ENCODE measurements around the gene VPS8. TPM values are rescaled to one million over a fixed set of nuclear protein-coding genes. Genes with fewer than 3 reads are reported as not detected.

VPS8 gene
- total RNA-seq, 1 donor from 2014 or later, result 83.9 TPM

- intact Hi-C loops (cut with micrococcal nuclease), result no loop called here
- H3K4me1 ChIP-seq, result peaks cover 60% of the 10 kb centered on the region
- no peak overlapping the region for H3K4me3 ChIP-seq
- DNase-seq, result no peak
- no peaks in the 10 kb centered on the region for H3K27me3 ChIP-seq (ENCODE audit: low read depth)
- H3K27ac ChIP-seq (replicated peaks), result no peak overlapping the region
- peaks cover 47% of the 10 kb centered on the region for H3K36me3 ChIP-seq
- TF ChIP-seq, protein P1, sequence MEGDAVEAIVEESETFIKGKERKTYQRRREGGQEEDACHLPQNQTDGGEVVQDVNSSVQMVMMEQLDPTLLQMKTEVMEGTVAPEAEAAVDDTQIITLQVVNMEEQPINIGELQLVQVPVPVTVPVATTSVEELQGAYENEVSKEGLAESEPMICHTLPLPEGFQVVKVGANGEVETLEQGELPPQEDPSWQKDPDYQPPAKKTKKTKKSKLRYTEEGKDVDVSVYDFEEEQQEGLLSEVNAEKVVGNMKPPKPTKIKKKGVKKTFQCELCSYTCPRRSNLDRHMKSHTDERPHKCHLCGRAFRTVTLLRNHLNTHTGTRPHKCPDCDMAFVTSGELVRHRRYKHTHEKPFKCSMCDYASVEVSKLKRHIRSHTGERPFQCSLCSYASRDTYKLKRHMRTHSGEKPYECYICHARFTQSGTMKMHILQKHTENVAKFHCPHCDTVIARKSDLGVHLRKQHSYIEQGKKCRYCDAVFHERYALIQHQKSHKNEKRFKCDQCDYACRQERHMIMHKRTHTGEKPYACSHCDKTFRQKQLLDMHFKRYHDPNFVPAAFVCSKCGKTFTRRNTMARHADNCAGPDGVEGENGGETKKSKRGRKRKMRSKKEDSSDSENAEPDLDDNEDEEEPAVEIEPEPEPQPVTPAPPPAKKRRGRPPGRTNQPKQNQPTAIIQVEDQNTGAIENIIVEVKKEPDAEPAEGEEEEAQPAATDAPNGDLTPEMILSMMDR (IDR thresholded peaks at IDR 0.05; ENCODE audit: borderline replicate concordance), result no peak
- no peaks in the 10 kb centered on the region for H3K9me3 ChIP-seq (replicated peaks)
Measured at GRCh38 chr3:184827572-184827971, 15.6 kb downstream of the VPS8 start.

DNA sequence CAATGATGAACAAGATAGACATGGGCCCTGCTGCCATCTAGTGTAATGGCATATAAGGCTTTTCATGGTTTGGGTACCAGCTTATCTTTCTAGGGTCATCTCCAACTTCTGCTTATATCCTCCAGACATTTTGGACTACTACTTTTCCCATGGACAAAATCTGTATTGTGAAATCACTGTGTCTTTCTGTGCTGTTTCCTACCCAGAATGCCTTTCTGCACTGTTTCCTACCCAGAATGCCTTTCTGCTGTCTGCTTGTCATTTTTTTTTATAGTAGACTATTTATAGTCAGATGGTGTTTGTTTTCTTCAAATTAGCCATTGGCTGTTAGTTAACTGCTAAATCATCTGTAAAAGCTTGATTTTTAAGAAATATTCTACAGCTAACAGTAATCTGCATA lies 20.1 kb downstream of the VPS8 start:
- no peak overlapping the region for H3K27ac ChIP-seq (replicated peaks)

DNA sequence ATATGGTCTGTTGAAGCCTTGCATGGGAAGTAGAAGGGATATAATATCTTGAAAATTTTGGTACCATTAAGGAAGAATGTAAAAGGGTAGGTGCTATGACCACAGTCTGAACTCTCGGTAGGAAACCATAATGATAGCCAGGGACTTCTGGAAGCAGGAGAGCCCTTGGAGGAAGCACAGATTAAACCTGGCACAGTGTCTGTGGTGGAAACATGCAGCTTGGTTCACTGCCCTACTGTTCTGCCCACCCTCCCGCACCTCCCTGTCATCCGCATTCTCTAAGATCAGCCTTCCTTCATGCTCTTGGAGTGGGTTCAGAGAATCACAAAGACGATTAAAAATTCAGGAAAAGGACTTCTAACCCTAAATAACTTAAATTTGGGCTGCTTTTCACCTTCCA lies 20.9 kb downstream of the VPS8 start:
- H3K4me1 ChIP-seq, result peaks cover 29% of the 10 kb centered on the region
- no peaks in the 10 kb centered on the region for H3K9me3 ChIP-seq (replicated peaks)
- no peak overlapping the region for H3K27ac ChIP-seq (replicated peaks)
- intact Hi-C loops (cut with micrococcal nuclease), result no loop called here
- H3K36me3 ChIP-seq, result peaks cover 76% of the 10 kb centered on the region
- H3K4me3 ChIP-seq, result no peak overlapping the region
- H3K27me3 ChIP-seq (ENCODE audit: low read depth), result no peaks in the 10 kb centered on the region
- TF ChIP-seq, protein P1 (IDR thresholded peaks at IDR 0.05; ENCODE audit: borderline replicate concordance), result no peak
- DNase-seq, result no peak

More for the DNA sequence above, 20.1 kb downstream of the VPS8 start:
- peaks cover 38% of the 10 kb centered on the region for H3K4me1 ChIP-seq
- H3K4me3 ChIP-seq, result no peak overlapping the region
- intact Hi-C loops (cut with micrococcal nuclease), result no loop called here
- TF ChIP-seq, protein P1 (IDR thresholded peaks at IDR 0.05; ENCODE audit: borderline replicate concordance), result no peak
- H3K9me3 ChIP-seq (replicated peaks), result no peaks in the 10 kb centered on the region
- H3K27me3 ChIP-seq (ENCODE audit: low read depth), result no peaks in the 10 kb centered on the region
- peaks cover 69% of the 10 kb centered on the region for H3K36me3 ChIP-seq
- no peak for DNase-seq

GRCh38 chr3:184836090-184836822 lies 24.3 kb downstream of the VPS8 start:
- intact Hi-C loops (cut with micrococcal nuclease), result no loop called here
- TF ChIP-seq, protein P1 (IDR thresholded peaks at IDR 0.05; ENCODE audit: borderline replicate concordance), result no peak
- H3K27me3 ChIP-seq (ENCODE audit: low read depth), result no peaks in the 10 kb centered on the region
- H3K4me3 ChIP-seq, result no peak overlapping the region
- DNase-seq, result no peak
- no peak overlapping the region for H3K27ac ChIP-seq (replicated peaks)
- peaks cover 24% of the 10 kb centered on the region for H3K4me1 ChIP-seq
- H3K36me3 ChIP-seq, result peaks cover 66% of the 10 kb centered on the region
- no peaks in the 10 kb centered on the region for H3K9me3 ChIP-seq (replicated peaks)

DNA sequence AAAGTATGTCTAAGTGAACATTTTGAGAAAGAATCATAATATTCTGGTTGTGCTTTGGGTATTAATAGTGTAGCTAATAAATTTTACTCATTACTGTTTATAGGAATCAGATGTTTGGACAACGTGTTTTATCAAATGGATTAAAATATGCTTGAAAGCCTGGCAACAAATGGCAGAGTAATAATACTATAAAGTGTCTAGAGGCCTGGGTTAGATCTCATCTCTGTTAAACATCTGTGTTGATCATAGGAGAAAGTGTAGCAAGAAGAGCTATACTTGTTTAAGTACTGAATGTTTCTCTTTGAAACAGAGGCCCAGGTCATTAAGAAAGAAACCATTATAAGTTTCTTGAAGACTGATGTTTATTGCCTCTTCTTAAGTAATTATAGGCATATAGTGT lies 30.5 kb downstream of the VPS8 start:
- H3K27ac ChIP-seq (replicated peaks), result no peak overlapping the region

More for the DNA sequence above, 30.5 kb downstream of the VPS8 start:
- DNase-seq, result no peak
- H3K27me3 ChIP-seq (ENCODE audit: low read depth), result no peaks in the 10 kb centered on the region
- H3K4me1 ChIP-seq, result no peaks in the 10 kb centered on the region
- TF ChIP-seq, protein P1 (IDR thresholded peaks at IDR 0.05; ENCODE audit: borderline replicate concordance), result no peak
- H3K4me3 ChIP-seq, result no peak overlapping the region
- H3K36me3 ChIP-seq, result peaks cover 18% of the 10 kb centered on the region
- no peaks in the 10 kb centered on the region for H3K9me3 ChIP-seq (replicated peaks)
- intact Hi-C loops (cut with micrococcal nuclease), result no loop called here
